HepG2 (cell line): ENCODE results near the gene IRS1. TPM values are rescaled to one million over a fixed set of nuclear protein-coding genes. Genes with fewer than 3 reads are reported as not detected.

Experiments
- ATM ChIP-seq: fragments of 450-650 bp; IDR thresholded peaks from 2 replicates; pipeline ENCODE4 v1.7.1; 2017; ENCODE audit warnings: mild to moderate bottlenecking, borderline replicate concordance
- BRD4 ChIP-seq: sonication (generic); formaldehyde crosslinking; IDR thresholded peaks from 2 replicates; pipeline ENCODE4 v1.4.0; 2020; ENCODE audit warnings: missing genetic modification reagents
- ESRRA ChIP-seq: sonication (generic); formaldehyde crosslinking; IDR thresholded peaks from 2 replicates; pipeline ENCODE4 v1.5.1; 2020; ENCODE audit warnings: mild to moderate bottlenecking, low read depth, missing genetic modification reagents
- HNF4G ChIP-seq, 2 experiments: sonication (generic) in 1 of 2; formaldehyde crosslinking in 1 of 2; IDR thresholded peaks; 2 replicates each; pipeline versions ENCODE4 v1.4.0 to v1.6.1; 2011 to 2020; ENCODE audit warnings: borderline replicate concordance in 2 of 2, low read depth in 2 of 2, mild to moderate bottlenecking in 2 of 2, low read length in 1 of 2, missing genetic modification reagents in 1 of 2, moderate library complexity in 1 of 2
- JARID2 ChIP-seq: sonication (generic); formaldehyde crosslinking; IDR thresholded peaks from 2 replicates; pipeline ENCODE4 v1.8.1; 2023; ENCODE audit warnings: missing genetic modification reagents, inconsistent platforms; ENCODE audit not compliant: insufficient replicate concordance
- KAT8 ChIP-seq: IDR thresholded peaks from 2 replicates; pipeline ENCODE4 v1.6.1; 2016; ENCODE audit warnings: missing genetic modification reagents, missing compliant biosample characterization
- MAFG ChIP-seq: sonication (generic); formaldehyde crosslinking; IDR thresholded peaks from 2 replicates; pipeline ENCODE4 v1.5.1; 2020; ENCODE audit warnings: mild to moderate bottlenecking, missing genetic modification reagents
- MAZ ChIP-seq, 2 experiments: sonication (generic) in 1 of 2; formaldehyde crosslinking in 1 of 2; IDR thresholded peaks; 2 replicates each; pipeline versions ENCODE4 v1.5.0 to v1.6.1; 2012 to 2020; ENCODE audit warnings: low read depth in 2 of 2, mild to moderate bottlenecking in 2 of 2, borderline replicate concordance in 1 of 2, improper control_type of control experiment in 1 of 2, low read length in 1 of 2, missing genetic modification reagents in 1 of 2, moderate library complexity in 1 of 2
- MTA1 ChIP-seq: sonication (generic); formaldehyde crosslinking; IDR thresholded peaks from 2 replicates; pipeline ENCODE4 v1.4.0; 2020; ENCODE audit warnings: missing genetic modification reagents, mild to moderate bottlenecking, borderline replicate concordance
- SALL2 ChIP-seq: sonication (generic); formaldehyde crosslinking; IDR thresholded peaks from 2 replicates; pipeline ENCODE4 v1.8.1; 2023; ENCODE audit warnings: mild to moderate bottlenecking, missing genetic modification reagents, inconsistent platforms
- TCF7L2 ChIP-seq: IDR thresholded peaks from 2 replicates; pipeline ENCODE4 v1.6.1; 2011; ENCODE audit warnings: mild to moderate bottlenecking, low read depth, low read length, moderate library complexity
- TEAD3 ChIP-seq: optimal IDR thresholded peaks from 2 replicates; pipeline ENCODE3; 2016; ENCODE audit warnings: borderline replicate concordance
- TIGD3 ChIP-seq: sonication (generic); formaldehyde crosslinking; IDR thresholded peaks from 2 replicates; pipeline ENCODE4 v1.5.1; 2020; ENCODE audit warnings: mild to moderate bottlenecking, missing genetic modification reagents, borderline replicate concordance
- UBTF ChIP-seq: sonication (generic); formaldehyde crosslinking; IDR thresholded peaks from 2 replicates; pipeline ENCODE4 v1.4.0; 2020; ENCODE audit warnings: mild to moderate bottlenecking, missing genetic modification reagents
- ZBTB49 ChIP-seq: sonication (generic); formaldehyde crosslinking; IDR thresholded peaks from 2 replicates; pipeline ENCODE4 v1.4.0; 2020; ENCODE audit warnings: missing genetic modification reagents, borderline replicate concordance
- ZC3H4 ChIP-seq: sonication (generic); formaldehyde crosslinking; IDR thresholded peaks from 2 replicates; pipeline ENCODE4 v1.4.0; 2020; ENCODE audit warnings: missing genetic modification reagents, borderline replicate concordance
- ZNF34 ChIP-seq: sonication (generic); formaldehyde crosslinking; IDR thresholded peaks from 2 replicates; pipeline ENCODE4 v1.4.0; 2020; ENCODE audit warnings: mild to moderate bottlenecking, missing genetic modification reagents, borderline replicate concordance
- ZNF770 ChIP-seq: sonication (generic); formaldehyde crosslinking; IDR thresholded peaks from 2 replicates; pipeline ENCODE4 v1.5.0; 2020; ENCODE audit warnings: mild to moderate bottlenecking, missing genetic modification reagents
- ZNF772 ChIP-seq: sonication (generic); formaldehyde crosslinking; IDR thresholded peaks from 2 replicates; pipeline ENCODE4 v1.5.0; 2020; ENCODE audit warnings: mild to moderate bottlenecking, missing genetic modification reagents
- polyA plus RNA-seq, 8 experiments: library from polyadenylated mRNA; depleted of rRNA in 3 of 8; stranded (reverse) in 7 of 8; unstranded in 1 of 8; fragments of >200 nt; fragmentation: Illumina TruSeq in 4 of 8; extraction: Trizol in 4 of 8; gene quantifications; 2 replicates each; pipeline versions ENCODE4 v1.2.1 to v1.2.3, GENCODE V29; 2011 to 2016; ENCODE audit warnings: low read depth in 4 of 8, missing spikeins in 1 of 8, mixed read lengths in 1 of 8; ENCODE audit not compliant: insufficient read depth in 1 of 8
- total RNA-seq, 5 experiments: library from RNA; depleted of rRNA; stranded (reverse); fragments of >200 nt; fragmentation: Illumina TruSeq; extraction: Trizol; gene quantifications; 2 replicates each; pipeline ENCODE4 v1.2.3, GENCODE V29; 2016; ENCODE audit warnings: low read depth in 1 of 5

IRS1 gene
- total and polyA plus RNA-seq, 2 of the 13 experiments (the other 11 are each of a cell fraction or from before 2014, with no cell fraction given) = 8.7 to 9.0 TPM

- TF ChIP-seq TIGD3 (no peak; the same call in 1 of the 2 replicates), MAFG (CRISPR knock-in tag) (0 out of 2 replicates have a peak, but pooled peaks have one; percentile 38), ZBTB49 (no peak), MTA1 (CRISPR knock-in tag) (0 out of 2 replicates have a peak, but pooled peaks have one; percentile 15), TEAD3 (peak; percentile 84), UBTF (CRISPR knock-in tag) (peak; percentile 29; the same call in 1 of the 2 replicates), ESRRA (no peak), ZNF772 (no peak), ATM (no peak), KAT8 (CRISPR knock-in tag) (no peak), ZC3H4 (CRISPR knock-in tag) (no peak), BRD4 (0 out of 2 replicates have a peak, but pooled peaks have one; percentile 22), JARID2 (no peak), ZNF34 (CRISPR knock-in tag) (0 out of 2 replicates have a peak, but pooled peaks have one; percentile 12), SALL2 (CRISPR knock-in tag) (no peak), ZNF770 (CRISPR knock-in tag) (peak; percentile 85), HNF4G (IDR thresholded peaks at IDR 0.05; ENCODE audit: borderline replicate concordance, low read depth, low read length) (peak; percentile 15; the same call in 1 of the 2 replicates), HNF4G (CRISPR knock-in tag; IDR thresholded peaks at IDR 0.05; ENCODE audit: borderline replicate concordance, low read depth) (no peak), TCF7L2 (no peak), MAZ (IDR thresholded peaks at IDR 0.05; ENCODE audit: borderline replicate concordance, low read depth, low read length) (peak; percentile 86), MAZ (CRISPR knock-in tag; IDR thresholded peaks at IDR 0.05; ENCODE audit: low read depth) (no peak; the same call in none of the 2 replicates)
These were observed at the start of gene IRS1 (continued) for GRCh38 chr2:226799211-226799975.
